ENCODE results near the gene NTN4.

- no peak for TF ChIP-seq CTCF (IDR thresholded peaks at IDR 0.05)
- TF ChIP-seq POLR2A (IDR thresholded peaks at IDR 0.05), result no peak
Measured at GRCh38 chr12:95658386-95658785, 132.2 kb downstream of the NTN4 start.
